Ishikawa (cell line): Measurements from ENCODE around the gene MEGF6.
A peak's percentile ranks its signal among the peaks of the same experiment; 100 is the strongest.

Experiments used
- CEBPB ChIP-seq: IDR thresholded peaks from 2 replicates; pipeline ENCODE4 v1.6.1; 2012
- CREB1 ChIP-seq: IDR thresholded peaks from 2 replicates; pipeline ENCODE4 v1.6.1; 2012; ENCODE audit warnings: low read depth
- EGR1 ChIP-seq: IDR thresholded peaks from 2 replicates; pipeline ENCODE4 v1.6.1; 2012
- EP300 ChIP-seq: IDR thresholded peaks from 2 replicates; pipeline ENCODE4 v1.6.1; 2012; ENCODE audit warnings: borderline replicate concordance
- FOXM1 ChIP-seq: IDR thresholded peaks from 2 replicates; pipeline ENCODE4 v1.6.1; 2012; ENCODE audit warnings: low read depth, borderline replicate concordance
- NFIC ChIP-seq: IDR thresholded peaks from 2 replicates; pipeline ENCODE4 v1.6.1; 2012
- RAD21 ChIP-seq: IDR thresholded peaks from 2 replicates; pipeline ENCODE4 v1.6.1; 2012; ENCODE audit warnings: low read depth
- TAF1 ChIP-seq: IDR thresholded peaks from 2 replicates; pipeline ENCODE4 v1.6.1; 2012; ENCODE audit warnings: low read depth, mild to moderate bottlenecking
- TCF12 ChIP-seq: IDR thresholded peaks from 2 replicates; pipeline ENCODE4 v1.6.1; 2012; ENCODE audit warnings: low read depth
- TEAD4 ChIP-seq: IDR thresholded peaks from 2 replicates; pipeline ENCODE4 v1.6.1; 2012
- YY1 ChIP-seq: IDR thresholded peaks from 2 replicates; pipeline ENCODE4 v1.6.1; 2012; ENCODE audit warnings: low read depth
- ZBTB7A ChIP-seq: IDR thresholded peaks from 2 replicates; pipeline ENCODE4 v1.6.1; 2012; ENCODE audit warnings: low read depth
- TF ChIP-seq, protein P1 (sequence below): IDR thresholded peaks from 2 replicates; pipeline ENCODE4 v1.6.1; 2012
- TF ChIP-seq, protein P2 (sequence below): IDR thresholded peaks from 2 replicates; pipeline ENCODE4 v1.6.1; 2012; ENCODE audit warnings: low read depth, mild to moderate bottlenecking
- TF ChIP-seq, protein P3 (sequence below): IDR thresholded peaks from 2 replicates; pipeline ENCODE4 v1.6.1; 2012

Gene MEGF6

DNA sequence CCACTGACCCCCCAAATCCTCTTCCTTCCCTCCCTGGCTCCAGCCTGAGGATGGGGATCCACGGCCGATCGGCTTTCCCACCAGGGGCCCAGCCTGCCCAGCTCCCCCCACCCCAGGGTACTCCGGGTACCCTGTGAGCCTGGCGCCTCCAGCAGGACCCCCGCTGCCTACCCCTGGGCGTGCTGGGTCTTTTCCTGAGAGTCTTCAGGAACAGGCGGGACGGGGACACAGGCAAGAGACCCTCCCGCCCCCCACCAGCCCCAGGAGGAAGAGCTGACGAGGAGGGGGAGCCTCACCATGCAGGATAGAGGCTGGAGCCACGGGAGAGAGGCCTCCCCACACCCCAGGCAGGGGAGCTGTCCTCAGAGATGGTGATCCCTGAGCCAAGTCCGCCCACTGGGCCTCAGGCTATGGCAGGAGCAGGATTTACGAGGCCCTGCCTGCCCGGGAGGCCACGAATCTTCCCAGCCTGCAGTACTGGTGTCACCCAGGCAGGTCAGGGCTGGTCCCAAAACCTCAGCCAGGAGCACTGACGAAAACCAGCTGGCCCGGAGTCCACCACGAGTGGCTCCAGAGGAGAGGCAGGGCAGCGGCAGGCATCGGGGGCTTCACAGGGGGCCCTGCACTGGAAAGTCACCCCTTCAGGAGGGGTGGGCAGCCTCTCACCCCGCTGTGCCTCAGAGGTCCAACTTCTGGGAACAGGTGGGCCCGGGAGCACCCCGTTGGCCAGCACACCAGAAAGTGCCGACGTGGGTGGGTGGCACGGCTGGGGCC is 58.0 kb downstream of the MEGF6 start:
- peak; percentile 34; the same call in 1 of the 2 replicates for TF ChIP-seq EP300
- no peak for TF ChIP-seq CREB1
- TF ChIP-seq CEBPB, result no peak

DNA sequence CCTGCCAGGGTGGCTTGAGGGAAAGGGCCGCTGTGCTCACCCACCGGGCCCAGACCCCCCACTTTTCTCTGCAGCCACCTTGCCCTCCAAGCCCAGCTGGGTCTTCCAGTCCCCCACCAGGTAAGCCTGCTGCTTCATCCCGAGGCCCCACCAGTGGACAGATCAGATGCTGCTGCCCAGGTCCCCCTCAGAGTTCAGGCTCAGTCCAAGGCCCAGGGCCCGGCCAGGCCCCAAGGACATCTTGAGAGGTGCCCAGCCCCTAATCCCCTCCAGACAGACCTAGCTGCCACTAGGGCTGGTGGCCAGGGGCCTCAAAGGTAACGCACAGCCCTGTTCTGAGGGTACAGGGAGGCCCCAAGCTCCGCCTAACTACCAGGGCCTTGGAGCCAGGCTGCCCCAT is 58.6 kb downstream of the MEGF6 start:
- TF ChIP-seq EGR1, result no peak
- no peak for TF ChIP-seq NFIC
- TF ChIP-seq, protein P1, sequence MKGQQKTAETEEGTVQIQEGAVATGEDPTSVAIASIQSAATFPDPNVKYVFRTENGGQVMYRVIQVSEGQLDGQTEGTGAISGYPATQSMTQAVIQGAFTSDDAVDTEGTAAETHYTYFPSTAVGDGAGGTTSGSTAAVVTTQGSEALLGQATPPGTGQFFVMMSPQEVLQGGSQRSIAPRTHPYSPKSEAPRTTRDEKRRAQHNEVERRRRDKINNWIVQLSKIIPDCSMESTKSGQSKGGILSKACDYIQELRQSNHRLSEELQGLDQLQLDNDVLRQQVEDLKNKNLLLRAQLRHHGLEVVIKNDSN, result no peak
- TF ChIP-seq CREB1, result no peak
- TF ChIP-seq CEBPB, result no peak
- no peak for TF ChIP-seq YY1
- no peak for TF ChIP-seq EP300
- TF ChIP-seq TCF12, result no peak
- TF ChIP-seq TAF1, result no peak
- TF ChIP-seq, protein P2, sequence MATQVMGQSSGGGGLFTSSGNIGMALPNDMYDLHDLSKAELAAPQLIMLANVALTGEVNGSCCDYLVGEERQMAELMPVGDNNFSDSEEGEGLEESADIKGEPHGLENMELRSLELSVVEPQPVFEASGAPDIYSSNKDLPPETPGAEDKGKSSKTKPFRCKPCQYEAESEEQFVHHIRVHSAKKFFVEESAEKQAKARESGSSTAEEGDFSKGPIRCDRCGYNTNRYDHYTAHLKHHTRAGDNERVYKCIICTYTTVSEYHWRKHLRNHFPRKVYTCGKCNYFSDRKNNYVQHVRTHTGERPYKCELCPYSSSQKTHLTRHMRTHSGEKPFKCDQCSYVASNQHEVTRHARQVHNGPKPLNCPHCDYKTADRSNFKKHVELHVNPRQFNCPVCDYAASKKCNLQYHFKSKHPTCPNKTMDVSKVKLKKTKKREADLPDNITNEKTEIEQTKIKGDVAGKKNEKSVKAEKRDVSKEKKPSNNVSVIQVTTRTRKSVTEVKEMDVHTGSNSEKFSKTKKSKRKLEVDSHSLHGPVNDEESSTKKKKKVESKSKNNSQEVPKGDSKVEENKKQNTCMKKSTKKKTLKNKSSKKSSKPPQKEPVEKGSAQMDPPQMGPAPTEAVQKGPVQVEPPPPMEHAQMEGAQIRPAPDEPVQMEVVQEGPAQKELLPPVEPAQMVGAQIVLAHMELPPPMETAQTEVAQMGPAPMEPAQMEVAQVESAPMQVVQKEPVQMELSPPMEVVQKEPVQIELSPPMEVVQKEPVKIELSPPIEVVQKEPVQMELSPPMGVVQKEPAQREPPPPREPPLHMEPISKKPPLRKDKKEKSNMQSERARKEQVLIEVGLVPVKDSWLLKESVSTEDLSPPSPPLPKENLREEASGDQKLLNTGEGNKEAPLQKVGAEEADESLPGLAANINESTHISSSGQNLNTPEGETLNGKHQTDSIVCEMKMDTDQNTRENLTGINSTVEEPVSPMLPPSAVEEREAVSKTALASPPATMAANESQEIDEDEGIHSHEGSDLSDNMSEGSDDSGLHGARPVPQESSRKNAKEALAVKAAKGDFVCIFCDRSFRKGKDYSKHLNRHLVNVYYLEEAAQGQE, result no peak
- no peak for TF ChIP-seq FOXM1

DNA sequence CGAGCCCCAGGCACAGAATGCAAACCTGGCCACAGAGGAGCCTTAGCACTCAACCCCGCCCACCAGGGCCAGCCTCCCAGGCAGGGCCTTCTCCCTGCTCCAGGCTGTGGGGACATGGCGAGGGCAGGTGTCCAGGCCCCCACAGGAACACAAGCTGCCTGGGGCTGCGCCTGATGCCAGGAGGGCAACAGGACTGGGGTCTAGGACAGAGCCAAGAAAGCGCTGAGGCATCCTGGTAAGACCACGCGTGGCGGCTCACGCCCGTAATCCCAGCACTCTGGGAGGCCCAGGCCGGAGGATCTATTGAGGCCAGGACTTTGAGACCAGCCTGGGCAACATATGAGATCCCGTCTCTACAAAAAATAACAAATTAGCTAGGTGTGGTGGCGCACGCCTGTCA is 59.1 kb downstream of the MEGF6 start:
- TF ChIP-seq TCF12 (no peak), TEAD4 (no peak), TAF1 (no peak), CREB1 (no peak), EGR1 (no peak), NFIC (no peak), CEBPB (no peak), EP300 (no peak), RAD21 (no peak), FOXM1 (no peak), ZBTB7A (no peak), YY1 (no peak)
- TF ChIP-seq, protein P1, result no peak
- TF ChIP-seq, protein P3, sequence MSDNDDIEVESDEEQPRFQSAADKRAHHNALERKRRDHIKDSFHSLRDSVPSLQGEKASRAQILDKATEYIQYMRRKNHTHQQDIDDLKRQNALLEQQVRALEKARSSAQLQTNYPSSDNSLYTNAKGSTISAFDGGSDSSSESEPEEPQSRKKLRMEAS, result no peak
- TF ChIP-seq, protein P2, result no peak

DNA sequence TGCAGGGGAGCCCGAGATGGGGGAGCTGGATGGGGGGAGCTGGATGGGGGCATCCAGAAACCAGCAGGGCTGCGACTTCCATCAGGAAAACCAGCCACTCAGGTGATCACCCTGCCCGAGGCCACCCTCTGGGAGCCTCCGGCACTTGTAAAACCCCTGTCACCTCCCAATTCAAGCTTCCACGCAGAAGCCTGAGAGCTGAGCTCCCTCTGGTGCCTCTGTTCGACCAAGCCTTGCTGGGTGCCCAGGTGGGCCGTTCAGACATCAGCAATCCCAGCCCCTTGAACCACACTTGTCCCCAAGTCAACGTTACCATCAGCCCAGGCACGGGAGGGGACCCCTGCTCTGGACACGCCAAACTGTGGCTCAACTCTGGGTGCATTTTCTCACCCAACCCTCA is 59.6 kb downstream of the MEGF6 start:
- TF ChIP-seq ZBTB7A (no peak), FOXM1 (no peak), CEBPB (no peak), RAD21 (peak; percentile 3; the same call in 1 of the 2 replicates)

DNA sequence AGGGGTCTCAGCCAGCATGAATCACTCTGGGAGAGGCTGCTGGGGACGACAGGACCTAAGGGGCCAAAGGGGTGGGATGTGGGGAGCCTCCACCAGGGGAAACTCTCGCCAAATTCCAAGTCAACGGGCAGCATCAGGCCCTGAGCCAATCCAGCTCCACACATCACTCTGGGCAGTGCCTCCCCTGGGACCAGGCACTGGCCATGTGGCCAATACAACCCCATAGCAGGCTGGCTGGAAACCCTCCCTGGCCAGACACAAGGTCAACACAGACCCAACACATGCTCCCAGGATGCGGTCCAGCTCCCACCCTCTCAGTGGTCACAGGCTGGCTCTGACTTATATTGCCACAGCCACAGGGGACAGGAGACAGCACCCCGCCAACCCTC is 60.0 kb downstream of the MEGF6 start:
- no peak for TF ChIP-seq EGR1
- TF ChIP-seq, protein P2, result no peak
- no peak for TF ChIP-seq CREB1
- no peak for TF ChIP-seq CEBPB
- no peak for TF ChIP-seq ZBTB7A
- TF ChIP-seq YY1, result no peak
- TF ChIP-seq TEAD4, result no peak
- TF ChIP-seq FOXM1, result no peak
- TF ChIP-seq RAD21, result no peak
- TF ChIP-seq EP300, result no peak
